OCI-LY7 (cell line): ENCODE data around the gene FRAS1. TPM values are rescaled to one million over a fixed set of nuclear protein-coding genes. Genes with fewer than 3 reads are reported as not detected.
A peak's percentile ranks its signal among the peaks of the same experiment; 100 is the strongest.
"Not testable (repeated sequence)": the region's sequence is repeated elsewhere in the genome, so short reads cannot be mapped to it uniquely, and the experiment has no call there.

ENCODE experiments used
- BruUV-seq: library from RNA; stranded (reverse); fragments of 400-500 nt; replicated peaks from 2 replicates; lab custom pipeline; 2021; lab: Mats Ljungman, UMichigan
- CTCF ChIA-PET: fragments of 300-600 bp; sonication (Branson Sonifier 250); formaldehyde crosslinking; loops from one replicate; lab custom pipeline; 2022; ENCODE audit warnings: antibody characterized with exemption; ENCODE audit not compliant: unreplicated experiment; lab: Charles Lee
- POLR2A ChIA-PET: fragments of 300-600 bp; sonication (Branson Sonifier 250); formaldehyde crosslinking; loops from one replicate; lab custom pipeline; 2022; ENCODE audit warnings: antibody characterized with exemption; lab: Charles Lee
- DNase-seq: peaks from one replicate; pipeline ENCODE4 v3.0.0-alpha.2; 2015; ENCODE audit warnings: low spot score
- H2AFZ ChIP-seq: fragments of 200-600 bp; sonication (generic), shearing (Covaris generic); 2 replicates; pipeline ENCODE4 v1.6.1; 2014; ENCODE audit warnings: mild to moderate bottlenecking, antibody characterized with exemption, low read length, moderate library complexity
- H3K27ac ChIP-seq: fragments of 200-600 bp; sonication (generic); 2 replicates; pipeline ENCODE4 v1.5.1; 2014; ENCODE audit warnings: mixed run types, low read depth, mild to moderate bottlenecking, moderate library complexity, low read length, inconsistent platforms; ENCODE audit not compliant: poor library complexity, severe bottlenecking
- H3K36me3 ChIP-seq: fragments of 200-600 bp; sonication (generic); 2 replicates; pipeline ENCODE4 v1.6.1; 2014; ENCODE audit warnings: mild to moderate bottlenecking, antibody characterized with exemption, low read length, moderate library complexity, mixed read lengths; ENCODE audit not compliant: insufficient read depth
- H3K4me1 ChIP-seq: fragments of 200-600 bp; sonication (generic); 2 replicates; pipeline ENCODE4 v1.5.1; 2014; ENCODE audit warnings: mild to moderate bottlenecking, low read length; ENCODE audit not compliant: insufficient read depth, poor library complexity, severe bottlenecking
- H3K4me2 ChIP-seq: fragments of 200-600 bp; sonication (generic); 2 replicates; pipeline ENCODE4 v1.6.1; 2014; ENCODE audit warnings: mild to moderate bottlenecking, low read length
- H3K4me3 ChIP-seq: fragments of 200-600 bp; sonication (generic); 2 replicates; pipeline ENCODE4 v1.5.1; 2014; ENCODE audit warnings: mild to moderate bottlenecking, low read depth, low read length; ENCODE audit not compliant: poor library complexity, severe bottlenecking
- H3K79me2 ChIP-seq: fragments of 200-600 bp; sonication (generic); 2 replicates; pipeline ENCODE4 v1.6.1; 2016; ENCODE audit warnings: low read depth, mild to moderate bottlenecking, low read length, moderate library complexity, mixed read lengths; ENCODE audit not compliant: insufficient read depth
- H3K9me2 ChIP-seq: fragments of 200-600 bp; sonication (generic); 2 replicates; pipeline ENCODE4 v1.6.1; 2016; ENCODE audit warnings: mild to moderate bottlenecking, low read length, mixed read lengths; ENCODE audit not compliant: insufficient read depth
- H3K9me3 ChIP-seq: fragments of 200-600 bp; sonication (generic); 2 replicates; pipeline ENCODE4 v1.6.1; 2014; ENCODE audit warnings: mild to moderate bottlenecking, mixed run types, low read length, mixed read lengths
- H4K20me1 ChIP-seq: fragments of 200-600 bp; sonication (generic); 2 replicates; pipeline ENCODE4 v1.6.1; 2014; ENCODE audit warnings: mild to moderate bottlenecking, antibody characterized with exemption, low read length, moderate library complexity, mixed read lengths; ENCODE audit not compliant: insufficient read depth
- EZH2phosphoT487 ChIP-seq: fragments of 200-600 bp; sonication (generic); IDR thresholded peaks from 2 replicates; pipeline ENCODE4 v1.6.1; 2018; ENCODE audit warnings: low read depth, borderline replicate concordance, mild to moderate bottlenecking, mixed run types, antibody characterized with exemption, low read length, moderate library complexity, mixed read lengths
- intact Hi-C: fragments of 100-400 bp; cut with micrococcal nuclease; formaldehyde crosslinking; loops from one replicate; pipeline ENCODE4 v1.10.0; 2022; ENCODE audit not compliant: unreplicated experiment
- total RNA-seq, 2 experiments: library from RNA; depleted of rRNA in 1 of 2; stranded (reverse); fragments of >200 nt in 1 of 2; shearing (Covaris generic) in 1 of 2; gene quantifications; 2 replicates each; pipeline ENCODE4 v1.2.3, GENCODE V29; 2014 to 2022
- TF ChIP-seq, protein P1 (sequence below): fragments of 200-600 bp; sonication (generic); conservative IDR thresholded peaks from 2 replicates; pipeline ENCODE4 v1.5.1; 2014; ENCODE audit warnings: mild to moderate bottlenecking, antibody characterized with exemption, low read length, moderate library complexity, mixed read lengths

The FRAS1 gene
- total RNA-seq, 2 experiments from 2014 or later = 0.19 to 0.30 TPM

DNA sequence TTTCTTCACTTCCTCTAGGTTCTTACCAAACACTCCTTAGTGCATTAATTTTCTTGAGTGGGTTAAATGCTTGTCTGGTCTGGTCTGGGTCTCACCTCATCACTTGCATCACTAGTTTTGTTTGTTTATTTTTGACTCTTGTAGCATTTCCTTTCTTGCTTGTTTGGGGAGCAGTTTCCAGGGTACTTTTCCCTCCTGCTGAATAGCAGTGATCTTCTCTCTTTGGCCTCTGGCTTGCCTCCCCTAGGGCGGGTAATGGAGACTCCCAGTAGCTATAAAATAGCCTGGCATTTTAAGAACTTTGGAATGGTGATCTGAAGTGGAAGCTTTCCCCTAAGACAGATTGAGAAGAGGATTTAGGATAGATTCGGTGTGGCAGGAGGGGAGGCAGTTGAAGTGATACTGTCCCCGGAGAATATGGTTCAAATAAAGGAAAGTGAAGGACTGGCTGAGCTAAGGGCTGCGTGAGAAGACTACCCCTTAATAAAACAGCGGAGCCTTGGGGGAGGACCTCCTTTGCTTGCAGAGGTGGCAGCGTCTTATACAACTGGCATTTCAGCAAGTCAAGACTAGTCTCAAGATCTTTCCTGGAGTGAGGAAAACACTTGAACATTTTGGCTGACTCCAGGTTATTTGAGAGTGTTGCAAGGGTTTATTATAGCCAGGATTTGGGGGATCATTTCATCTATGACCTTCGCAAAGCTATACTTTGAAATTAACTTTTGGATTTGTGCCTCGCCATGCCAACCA, 190.6 kb downstream of the FRAS1 start:
- ChIA-PET POLR2A (interaction anchor here (0.6 kb wide), 1 partner anchor 314 kb away, joined by 3 read pairs; no protein-coding TSS in a partner anchor), CTCF (no interaction called here)
- H3K79me2 ChIP-seq = no peaks in the 10 kb centered on the region
- no TSS peak for BruUV-seq
- H4K20me1 ChIP-seq = no peaks in the 10 kb centered on the region
- DNase-seq = no peak
- intact Hi-C loops = no loop called here
- no peak for TF ChIP-seq EZH2phosphoT487
- TF ChIP-seq, protein P1, sequence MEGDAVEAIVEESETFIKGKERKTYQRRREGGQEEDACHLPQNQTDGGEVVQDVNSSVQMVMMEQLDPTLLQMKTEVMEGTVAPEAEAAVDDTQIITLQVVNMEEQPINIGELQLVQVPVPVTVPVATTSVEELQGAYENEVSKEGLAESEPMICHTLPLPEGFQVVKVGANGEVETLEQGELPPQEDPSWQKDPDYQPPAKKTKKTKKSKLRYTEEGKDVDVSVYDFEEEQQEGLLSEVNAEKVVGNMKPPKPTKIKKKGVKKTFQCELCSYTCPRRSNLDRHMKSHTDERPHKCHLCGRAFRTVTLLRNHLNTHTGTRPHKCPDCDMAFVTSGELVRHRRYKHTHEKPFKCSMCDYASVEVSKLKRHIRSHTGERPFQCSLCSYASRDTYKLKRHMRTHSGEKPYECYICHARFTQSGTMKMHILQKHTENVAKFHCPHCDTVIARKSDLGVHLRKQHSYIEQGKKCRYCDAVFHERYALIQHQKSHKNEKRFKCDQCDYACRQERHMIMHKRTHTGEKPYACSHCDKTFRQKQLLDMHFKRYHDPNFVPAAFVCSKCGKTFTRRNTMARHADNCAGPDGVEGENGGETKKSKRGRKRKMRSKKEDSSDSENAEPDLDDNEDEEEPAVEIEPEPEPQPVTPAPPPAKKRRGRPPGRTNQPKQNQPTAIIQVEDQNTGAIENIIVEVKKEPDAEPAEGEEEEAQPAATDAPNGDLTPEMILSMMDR = no peak
- no peaks in the 10 kb centered on the region for H3K9me2 ChIP-seq
- no peak overlapping the region for H3K27ac ChIP-seq
- H3K4me2 ChIP-seq = no peak overlapping the region
- H3K9me3 ChIP-seq = no peaks in the 10 kb centered on the region
- no peaks in the 10 kb centered on the region for H3K36me3 ChIP-seq
- H2AFZ ChIP-seq = no peak overlapping the region
- peaks cover 4% of the 10 kb centered on the region for H3K4me1 ChIP-seq
- H3K4me3 ChIP-seq = no peak overlapping the region

DNA sequence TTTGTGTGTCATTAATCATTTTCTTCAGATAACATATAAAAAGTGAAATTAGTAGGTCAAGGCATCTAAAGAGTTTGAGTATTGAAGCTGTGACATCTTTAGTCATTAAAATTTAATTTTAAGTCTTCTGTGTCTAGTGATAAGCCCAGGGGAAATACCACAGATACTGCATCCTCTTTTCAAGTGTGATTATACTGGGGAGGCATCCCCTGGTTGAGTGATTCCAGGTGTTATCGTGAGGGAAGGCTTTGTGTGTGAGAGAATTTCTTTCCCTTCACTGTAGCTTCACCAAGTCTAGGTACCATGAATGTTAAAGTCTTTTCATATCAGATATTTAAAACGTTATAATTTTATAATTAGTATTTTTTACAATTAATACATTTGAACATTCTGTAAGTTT, 193.4 kb downstream of the FRAS1 start:
- Histone ChIP-seq H3K4me2 (peak overlapping the region; percentile 11; the same call in 1 of the 2 replicates), H2AFZ (no peak overlapping the region), H3K4me1 (peaks cover 4% of the 10 kb centered on the region), H3K9me3 (no peaks in the 10 kb centered on the region), H3K4me3 (no peak overlapping the region), H3K9me2 (no peaks in the 10 kb centered on the region), H3K79me2 (no peaks in the 10 kb centered on the region), H3K27ac (no peak overlapping the region), H3K36me3 (no peaks in the 10 kb centered on the region), H4K20me1 (no peaks in the 10 kb centered on the region)
- no TSS peak for BruUV-seq
- DNase-seq = peak; percentile 50
- CTCF ChIA-PET = no interaction called here
- TF ChIP-seq, protein P1 = no peak
- no peak for TF ChIP-seq EZH2phosphoT487
- POLR2A ChIA-PET = interaction anchor here (0.7 kb wide), 1 partner anchor 1413 kb away, joined by 4 read pairs; no protein-coding TSS in a partner anchor
- intact Hi-C loops = no loop called here

DNA sequence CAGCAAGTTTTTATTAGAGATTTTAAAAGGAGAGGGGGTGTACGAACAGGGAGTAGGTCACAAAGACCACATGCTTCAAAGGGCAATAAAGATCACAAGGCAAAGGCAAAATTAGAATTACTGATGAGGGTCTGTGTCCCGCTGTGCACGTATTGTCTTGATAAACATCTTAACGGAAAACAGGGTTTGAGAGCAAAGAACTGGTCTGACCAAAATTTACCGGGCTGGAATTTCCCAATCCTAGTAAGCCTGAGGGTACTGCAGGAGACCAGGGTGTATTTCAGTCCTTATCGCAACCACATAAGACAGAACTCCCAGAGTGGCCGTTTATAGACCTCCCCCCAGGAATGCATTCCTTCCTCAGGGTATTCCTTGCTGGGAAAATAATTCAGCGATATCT, 195.7 kb downstream of the FRAS1 start:
- intact Hi-C loops, DNase-seq, H3K9me3 ChIP-seq, POLR2A ChIA-PET, H3K9me2 ChIP-seq, H3K79me2 ChIP-seq, H4K20me1 ChIP-seq, BruUV-seq, CTCF ChIA-PET, H3K27ac ChIP-seq, H3K4me1 ChIP-seq, H3K36me3 ChIP-seq, H2AFZ ChIP-seq, H3K4me3 ChIP-seq, H3K4me2 ChIP-seq: not testable (repeated sequence)
